H1 (cell line): Measurements from ENCODE around the gene OSBPL9. TPM values are rescaled to one million over a fixed set of nuclear protein-coding genes. Genes with fewer than 3 reads are reported as not detected.

Experiments used
- ATF3 ChIP-seq: IDR thresholded peaks from 2 replicates; pipeline ENCODE4 v1.6.1; 2011; ENCODE audit warnings: low read depth, mild to moderate bottlenecking, low read length; ENCODE audit not compliant: insufficient read depth
- KDM4A ChIP-seq: IDR thresholded peaks from one replicate; pipeline ENCODE4 v1.7.1; 2012; ENCODE audit warnings: low read depth, mild to moderate bottlenecking, moderate library complexity, low read length, inconsistent platforms; ENCODE audit not compliant: severe bottlenecking
- NANOG ChIP-seq: IDR thresholded peaks from 2 replicates; pipeline ENCODE4 v1.6.1; 2011; ENCODE audit warnings: low read length, low read depth, mild to moderate bottlenecking, inconsistent platforms; ENCODE audit not compliant: insufficient read depth, poor library complexity, severe bottlenecking
- SIN3A ChIP-seq, 2 experiments: IDR thresholded peaks in 1 of 2; conservative IDR thresholded peaks in 1 of 2; 2 replicates each; pipeline ENCODE4 v1.6.1; 2011 to 2012; ENCODE audit warnings: low read length in 2 of 2, improper control_type of control experiment in 1 of 2, low read depth in 1 of 2, mild to moderate bottlenecking in 1 of 2
- SP1 ChIP-seq: IDR thresholded peaks from 2 replicates; pipeline ENCODE4 v1.6.1; 2011; ENCODE audit warnings: low read depth, low read length
- polyA plus RNA-seq, 7 experiments: library from polyadenylated mRNA; depleted of rRNA in 3 of 7; stranded (reverse) in 5 of 7; unstranded in 2 of 7; fragments of >200 nt in 5 of 7; fragments of 200-250 nt in 2 of 7; gene quantifications; 1 replicate in 5 of 7; 2 replicates in 1 of 7; 4 replicates in 1 of 7; pipeline versions ENCODE4 v1.2.1 to v1.2.3, GENCODE V29; 2011 to 2013; ENCODE audit warnings: missing spikeins in 2 of 7, mixed read lengths in 2 of 7
- total RNA-seq: library from RNA; stranded (reverse); fragmentation: NEBNext Ultra II Directional; extraction: Animal tissue kit (Norgen Biotek cat#: 25700); gene quantifications from 2 replicates; pipeline ENCODE4 v1.2.1, GENCODE V29; 2021

OSBPL9 gene
- total and polyA plus RNA-seq, 2 of the 8 experiments (the other 6 are each of a cell fraction or from before 2014, with no cell fraction given): 58.2 to 71.6 TPM

- TF ChIP-seq ATF3: no peak
- no peak for TF ChIP-seq SP1
- TF ChIP-seq KDM4A: no peak
- no peak for TF ChIP-seq NANOG
- no peak for TF ChIP-seq SIN3A (conservative IDR thresholded peaks at IDR 0.05 in 1 of 2, IDR thresholded peaks at IDR 0.05 in 1 of 2; ENCODE audit: low read depth in 1 of 2, low read length in 2 of 2)
Measured at GRCh38 chr1:51726051-51726450, 109.2 kb downstream of the OSBPL9 start (continued).
